MM.1S (cell line): ENCODE results near the gene CPEB4.

ENCODE experiments used
- DNase-seq: peaks from one replicate; pipeline ENCODE4 v3.0.0-alpha.2; 2015
- H2AFZ ChIP-seq: fragments of 300-600 bp; sonication (generic); 2 replicates; pipeline ENCODE4 v1.6.0; 2016; ENCODE audit warnings: antibody characterized with exemption, low read length
- H3F3A ChIP-seq: fragments of 300-600 bp; sonication (generic); 2 replicates; pipeline ENCODE4 v1.6.1; 2016; ENCODE audit warnings: mild to moderate bottlenecking, antibody characterized with exemption, low read length, moderate library complexity, mixed read lengths; ENCODE audit not compliant: insufficient read depth
- H3K27ac ChIP-seq: fragments of 300-600 bp; sonication (generic); 2 replicates; pipeline ENCODE4 v1.5.1; 2016; ENCODE audit warnings: mild to moderate bottlenecking, low read length
- H3K27me3 ChIP-seq: fragments of 300-600 bp; sonication (generic); replicated peaks from 2 replicates; pipeline ENCODE4 v1.6.0; 2016; ENCODE audit warnings: low read length; ENCODE audit not compliant: insufficient read depth
- H3K36me3 ChIP-seq: fragments of 300-600 bp; sonication (generic); replicated peaks from 2 replicates; pipeline ENCODE4 v1.6.1; 2016; ENCODE audit warnings: mild to moderate bottlenecking, low read length, mixed read lengths; ENCODE audit not compliant: insufficient read depth
- H3K4me1 ChIP-seq: fragments of 300-600 bp; sonication (generic); 2 replicates; pipeline ENCODE4 v1.6.1; 2016; ENCODE audit warnings: low read length, mixed read lengths
- H3K4me2 ChIP-seq: fragments of 300-600 bp; sonication (generic); 2 replicates; pipeline ENCODE4 v1.6.0; 2016; ENCODE audit warnings: low read depth, low read length
- H3K4me3 ChIP-seq: fragments of 300-600 bp; sonication (generic); 2 replicates; pipeline ENCODE4 v1.5.1; 2016; ENCODE audit warnings: low read length, mixed read lengths
- H3K79me2 ChIP-seq: fragments of 300-600 bp; sonication (generic); 2 replicates; pipeline ENCODE4 v1.6.1; 2016; ENCODE audit warnings: mixed run types, low read length, mixed read lengths
- H3K9ac ChIP-seq: fragments of 300-600 bp; sonication (generic); 2 replicates; pipeline ENCODE4 v1.6.1; 2016; ENCODE audit warnings: low read length, mixed read lengths
- H3K9me2 ChIP-seq: fragments of 300-600 bp; sonication (generic); replicated peaks from 2 replicates; pipeline ENCODE4 v1.6.1; 2016; ENCODE audit warnings: mild to moderate bottlenecking, low read length, mixed read lengths; ENCODE audit not compliant: insufficient read depth
- H3K9me3 ChIP-seq: fragments of 300-600 bp; sonication (generic); replicated peaks from 2 replicates; pipeline ENCODE4 v1.6.1; 2016; ENCODE audit warnings: mild to moderate bottlenecking, low read length, mixed read lengths; ENCODE audit not compliant: insufficient read depth
- H4K20me1 ChIP-seq: fragments of 300-600 bp; sonication (generic); 2 replicates; pipeline ENCODE4 v1.6.1; 2016; ENCODE audit warnings: mild to moderate bottlenecking, low read length, moderate library complexity, mixed read lengths; ENCODE audit not compliant: insufficient read depth
- EZH2 ChIP-seq: fragments of 300-600 bp; sonication (generic); optimal IDR thresholded peaks from 2 replicates; pipeline ENCODE3; 2017; ENCODE audit warnings: low read depth, mild to moderate bottlenecking, antibody characterized with exemption, low read length, mixed read lengths
- EZH2phosphoT487 ChIP-seq: fragments of 300-600 bp; sonication (generic); IDR thresholded peaks from 2 replicates; pipeline ENCODE4 v1.6.1; 2018; ENCODE audit warnings: antibody characterized with exemption, low read length
- TF ChIP-seq, protein P1 (sequence below): fragments of 300-600 bp; sonication (generic); IDR thresholded peaks from 2 replicates; pipeline ENCODE4 v1.5.1; 2016; ENCODE audit warnings: antibody characterized with exemption, low read length, mixed read lengths

The CPEB4 gene

DNA sequence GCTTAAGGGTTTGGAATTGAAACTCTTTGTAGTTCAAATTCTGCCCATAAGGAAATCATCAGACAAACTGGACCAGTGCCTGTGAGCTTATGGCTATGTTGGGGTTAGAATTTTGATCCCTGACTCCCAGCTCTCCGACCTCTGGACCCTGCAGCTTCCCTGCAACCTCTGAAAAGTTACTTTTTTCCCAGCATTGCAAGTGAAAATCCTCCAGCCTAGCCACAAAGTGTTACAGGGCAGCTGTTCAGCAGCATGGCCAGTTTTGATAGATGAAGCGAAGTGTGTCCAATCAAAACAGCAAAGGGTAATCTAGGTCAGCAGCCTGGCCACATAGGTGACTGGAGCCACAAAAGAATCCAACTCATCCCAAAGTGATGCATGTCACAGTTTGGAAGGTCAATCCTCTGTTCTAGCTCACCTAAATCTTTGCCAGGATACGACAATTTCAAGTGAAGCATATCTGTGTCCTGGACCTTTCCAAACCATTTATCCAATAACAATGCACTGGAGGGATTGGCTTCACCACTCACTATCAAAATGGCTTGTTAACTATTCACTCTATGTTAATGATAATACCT, 4.7 kb upstream of the CPEB4 start:
- Histone ChIP-seq H3K27me3 (no peaks in the 10 kb centered on the region), H4K20me1 (no peaks in the 10 kb centered on the region), H3F3A (peaks cover 41% of the 10 kb centered on the region), H3K4me1 (peaks cover 48% of the 10 kb centered on the region), H3K9me2 (no peaks in the 10 kb centered on the region), H3K27ac (peak overlapping the region; percentile 87; the same call in 1 of the 2 replicates), H3K36me3 (no peaks in the 10 kb centered on the region), H2AFZ (no peak overlapping the region), H3K4me3 (no peak overlapping the region), H3K79me2 (peaks cover 24% of the 10 kb centered on the region), H3K4me2 (peak overlapping the region; percentile 73; the same call in 1 of the 2 replicates), H3K9ac (peak overlapping the region; percentile 0; the same call in 1 of the 2 replicates), H3K9me3 (no peaks in the 10 kb centered on the region)
- TF ChIP-seq EZH2phosphoT487: no peak
- TF ChIP-seq, protein P1, sequence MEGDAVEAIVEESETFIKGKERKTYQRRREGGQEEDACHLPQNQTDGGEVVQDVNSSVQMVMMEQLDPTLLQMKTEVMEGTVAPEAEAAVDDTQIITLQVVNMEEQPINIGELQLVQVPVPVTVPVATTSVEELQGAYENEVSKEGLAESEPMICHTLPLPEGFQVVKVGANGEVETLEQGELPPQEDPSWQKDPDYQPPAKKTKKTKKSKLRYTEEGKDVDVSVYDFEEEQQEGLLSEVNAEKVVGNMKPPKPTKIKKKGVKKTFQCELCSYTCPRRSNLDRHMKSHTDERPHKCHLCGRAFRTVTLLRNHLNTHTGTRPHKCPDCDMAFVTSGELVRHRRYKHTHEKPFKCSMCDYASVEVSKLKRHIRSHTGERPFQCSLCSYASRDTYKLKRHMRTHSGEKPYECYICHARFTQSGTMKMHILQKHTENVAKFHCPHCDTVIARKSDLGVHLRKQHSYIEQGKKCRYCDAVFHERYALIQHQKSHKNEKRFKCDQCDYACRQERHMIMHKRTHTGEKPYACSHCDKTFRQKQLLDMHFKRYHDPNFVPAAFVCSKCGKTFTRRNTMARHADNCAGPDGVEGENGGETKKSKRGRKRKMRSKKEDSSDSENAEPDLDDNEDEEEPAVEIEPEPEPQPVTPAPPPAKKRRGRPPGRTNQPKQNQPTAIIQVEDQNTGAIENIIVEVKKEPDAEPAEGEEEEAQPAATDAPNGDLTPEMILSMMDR: no peak
- TF ChIP-seq EZH2: no peak
- no peak for DNase-seq

DNA sequence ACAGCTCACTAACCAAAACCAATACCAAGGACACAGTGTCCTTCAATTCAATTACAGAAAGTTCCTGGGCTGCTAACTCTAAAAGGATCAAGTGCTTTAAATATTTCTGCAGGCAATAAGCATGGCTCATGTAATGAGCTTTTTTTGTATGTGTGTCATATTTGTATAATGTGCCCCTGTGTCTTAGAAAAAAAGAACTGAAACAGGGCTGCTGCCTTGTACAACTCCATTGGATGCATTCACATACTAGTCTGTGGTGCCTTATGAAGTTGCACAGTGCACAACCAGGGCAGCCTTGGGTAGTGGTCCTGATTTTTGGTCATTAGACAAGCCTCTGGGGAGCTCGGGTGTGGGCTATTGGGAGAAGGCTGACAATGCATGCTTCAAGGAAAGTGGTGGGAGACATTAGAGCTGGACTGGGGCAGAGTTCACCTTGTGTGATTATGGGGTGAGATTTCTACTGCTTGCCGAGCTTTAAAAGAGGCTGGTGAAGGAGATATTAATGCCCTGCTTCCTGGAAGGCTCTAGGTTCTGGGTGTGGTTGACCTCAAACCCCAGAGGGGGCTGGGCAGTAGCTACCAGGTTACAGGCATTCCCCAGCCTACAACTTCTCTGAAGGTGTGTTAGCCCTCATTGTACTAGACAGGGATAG, 3.6 kb upstream of the CPEB4 start:
- H3K9ac ChIP-seq: peak overlapping the region; percentile 44; the same call in 1 of the 2 replicates
- H3F3A ChIP-seq: peaks cover 45% of the 10 kb centered on the region
- no peaks in the 10 kb centered on the region for H3K9me3 ChIP-seq
- peak overlapping the region; percentile 9; the same call in 1 of the 2 replicates for H2AFZ ChIP-seq
- no peaks in the 10 kb centered on the region for H4K20me1 ChIP-seq
- no peaks in the 10 kb centered on the region for H3K9me2 ChIP-seq
- peaks cover 48% of the 10 kb centered on the region for H3K4me1 ChIP-seq
- peak overlapping the region; percentile 87 for H3K27ac ChIP-seq
- no peaks in the 10 kb centered on the region for H3K36me3 ChIP-seq
- no peaks in the 10 kb centered on the region for H3K27me3 ChIP-seq
- H3K4me2 ChIP-seq: peak overlapping the region; percentile 73
- DNase-seq: peak; percentile 92
- H3K4me3 ChIP-seq: peak overlapping the region; percentile 30; the same call in 1 of the 2 replicates
- TF ChIP-seq EZH2 (no peak), EZH2phosphoT487 (no peak)
- TF ChIP-seq, protein P1: no peak
- H3K79me2 ChIP-seq: peaks cover 35% of the 10 kb centered on the region

DNA sequence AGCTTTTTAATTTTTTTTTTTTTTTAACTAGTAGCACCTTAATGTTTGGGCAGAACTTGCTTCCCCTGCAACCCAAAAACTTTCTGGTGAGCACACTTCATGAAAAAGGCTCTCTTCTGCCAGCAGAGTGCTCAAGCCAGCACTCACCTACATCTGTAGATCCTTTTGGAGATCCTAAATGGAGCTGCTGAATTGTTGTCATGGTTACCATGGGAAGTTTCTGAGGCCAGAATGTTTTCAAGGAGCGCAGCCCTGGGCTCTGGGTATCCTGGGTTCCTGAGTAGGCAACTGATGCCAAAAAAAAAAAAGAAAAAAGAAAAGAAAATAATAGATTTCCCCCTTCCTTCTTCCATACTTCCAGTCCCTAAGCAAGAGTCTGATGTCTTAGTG, 3.1 kb upstream of the CPEB4 start:
- no peaks in the 10 kb centered on the region for H3K9me2 ChIP-seq
- H3F3A ChIP-seq: peaks cover 51% of the 10 kb centered on the region
- H3K9me3 ChIP-seq: no peaks in the 10 kb centered on the region
- H3K4me2 ChIP-seq: peak overlapping the region; percentile 73; the same call in 1 of the 2 replicates
- peak overlapping the region; percentile 87; the same call in 1 of the 2 replicates for H3K27ac ChIP-seq
- H3K9ac ChIP-seq: peak overlapping the region; percentile 44; the same call in 1 of the 2 replicates
- peaks cover 40% of the 10 kb centered on the region for H3K79me2 ChIP-seq
- no peak overlapping the region for H3K4me3 ChIP-seq
- H2AFZ ChIP-seq: no peak overlapping the region
- H3K4me1 ChIP-seq: peaks cover 48% of the 10 kb centered on the region
- H3K36me3 ChIP-seq: no peaks in the 10 kb centered on the region
- H3K27me3 ChIP-seq: no peaks in the 10 kb centered on the region
- no peaks in the 10 kb centered on the region for H4K20me1 ChIP-seq
- DNase-seq: no peak
- TF ChIP-seq EZH2 (no peak), EZH2phosphoT487 (no peak)
